GM12892 (cell line): Measurements from ENCODE around the gene MEG3.

Experiments used
- POLR2A ChIP-seq: IDR thresholded peaks from 2 replicates; pipeline ENCODE4 v1.6.1; 2011; ENCODE audit warnings: low read depth, low read length, control low read depth
- POLR2AphosphoS5 ChIP-seq: IDR thresholded peaks from 2 replicates; pipeline ENCODE4 v1.6.1; 2011; ENCODE audit warnings: low read depth, low read length, control low read depth

- no peak for TF ChIP-seq POLR2A
- no peak for TF ChIP-seq POLR2AphosphoS5
Measured at GRCh38 chr14:100866666-100867630, 41.0 kb downstream of the MEG3 start.
